ENCODE measurements around the gene LMBR1.
"Not testable (repeated sequence)": the region's sequence is repeated elsewhere in the genome, so short reads cannot be mapped to it uniquely, and the experiment has no call there.

Gene LMBR1

GRCh38 chr7:156903232-156903909 is 10.4 kb upstream of the LMBR1 start:
- no peak for FAIRE-seq

- not testable (repeated sequence) for FAIRE-seq
Observed at GRCh38 chr7:156900093-156900492, 7.1 kb upstream of the LMBR1 start.

DNA sequence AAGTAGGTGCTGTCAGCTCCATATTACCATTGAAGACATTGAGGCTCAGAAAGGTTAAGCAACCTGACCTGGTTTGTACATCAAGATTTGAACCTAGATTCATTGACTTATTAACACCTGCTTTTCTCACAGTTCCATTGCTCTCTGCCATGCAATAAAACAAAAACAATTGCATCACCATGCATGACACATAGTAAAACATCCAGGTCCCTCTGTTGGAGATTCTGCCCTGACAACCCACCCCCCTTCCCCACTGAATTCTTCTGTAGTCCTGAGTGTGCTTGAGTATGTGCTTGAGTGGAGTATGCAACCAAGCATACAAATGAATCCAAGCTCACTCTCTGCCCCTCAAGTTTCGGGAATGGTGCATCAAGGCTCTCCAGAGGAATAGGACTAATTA is 6.0 kb upstream of the LMBR1 start:
- FAIRE-seq, result no peak

DNA sequence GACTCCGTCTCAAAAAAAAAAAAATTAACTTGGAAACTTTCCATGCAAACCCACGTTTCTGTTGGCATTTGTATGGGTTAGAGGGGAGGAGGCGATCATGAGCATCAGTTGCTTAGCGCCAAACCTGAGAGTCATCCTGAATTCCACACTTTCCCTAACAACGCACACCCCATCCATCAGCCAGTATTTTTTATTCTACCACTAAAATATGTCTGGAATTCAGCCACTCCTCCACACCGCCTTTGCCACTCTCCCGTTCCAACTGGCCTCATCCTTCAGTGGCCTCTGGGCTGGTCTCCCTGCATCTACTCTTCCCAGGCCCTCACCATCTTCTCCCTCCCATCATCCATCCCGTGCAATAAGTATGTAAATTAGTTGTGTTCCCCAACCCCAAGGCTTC is 4.7 kb upstream of the LMBR1 start:
- no peak for FAIRE-seq

DNA sequence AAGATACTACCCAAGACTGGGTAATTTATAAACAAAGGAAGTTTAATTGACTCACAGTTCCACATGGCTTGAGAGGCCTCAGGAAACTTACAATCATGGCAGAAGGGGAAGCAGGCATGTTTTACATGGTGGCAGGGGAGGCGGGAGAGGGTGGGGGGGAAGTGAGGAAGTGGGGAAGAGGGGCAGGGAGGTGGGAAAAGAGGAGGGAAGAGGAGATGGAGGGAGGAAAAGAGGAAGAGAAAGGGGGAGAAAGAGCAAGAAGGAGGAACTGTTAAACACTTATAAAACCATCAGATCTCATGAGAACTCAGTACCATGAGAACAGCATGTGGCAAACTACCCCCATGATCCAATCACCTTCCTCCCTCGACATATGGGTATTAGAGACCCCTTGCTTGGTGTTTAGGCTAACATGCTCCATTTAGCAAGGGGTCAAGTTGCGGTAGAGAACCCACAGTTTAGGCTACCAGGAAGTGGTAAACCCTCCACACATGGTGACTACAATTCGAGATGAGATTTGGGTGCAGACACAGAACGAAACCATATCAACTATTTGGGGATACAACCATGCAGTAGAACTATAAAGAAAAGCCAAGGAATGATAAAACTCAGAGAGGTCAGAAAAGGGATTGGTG is 3.5 kb upstream of the LMBR1 start:
- FAIRE-seq, result no peak

DNA sequence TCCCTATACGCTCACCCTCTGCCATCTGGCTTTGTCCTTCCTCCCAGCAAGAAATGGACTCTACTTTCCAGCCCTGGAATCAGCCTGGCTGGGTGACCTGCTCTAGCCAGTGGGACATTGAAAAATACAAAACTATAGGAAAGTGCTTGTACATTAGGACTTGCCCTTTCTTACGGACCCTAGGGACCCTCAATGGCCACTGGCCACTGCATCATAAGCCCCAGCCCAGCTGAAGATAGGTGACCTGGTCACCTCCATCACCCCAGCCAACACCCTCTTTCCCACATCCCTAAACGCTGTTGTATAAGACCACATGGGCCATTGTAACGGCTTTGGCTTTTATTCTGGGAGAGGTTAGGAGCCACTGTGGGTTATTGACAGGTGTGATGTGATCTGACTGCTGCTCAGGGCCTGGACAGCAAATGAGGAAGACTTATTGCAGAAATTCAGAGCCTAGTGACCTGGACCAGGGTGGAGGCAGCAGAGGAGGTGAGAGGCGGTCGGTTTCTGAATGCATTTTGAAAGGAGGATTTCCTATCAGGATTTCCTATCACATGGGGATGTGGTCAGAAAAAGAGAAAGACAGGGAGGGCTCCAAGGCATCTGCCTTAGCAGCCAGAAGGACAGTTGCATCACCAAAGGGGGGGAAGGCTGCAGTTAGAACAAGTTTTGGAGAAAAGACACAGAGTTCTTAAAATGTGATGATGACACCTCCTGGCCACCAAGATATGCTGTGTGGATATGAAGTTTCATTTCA is 2.2 kb upstream of the LMBR1 start:
- no peak for FAIRE-seq

GRCh38 chr7:156892081-156892800 is 742 bp downstream of the LMBR1 start:
- no peak for FAIRE-seq

DNA sequence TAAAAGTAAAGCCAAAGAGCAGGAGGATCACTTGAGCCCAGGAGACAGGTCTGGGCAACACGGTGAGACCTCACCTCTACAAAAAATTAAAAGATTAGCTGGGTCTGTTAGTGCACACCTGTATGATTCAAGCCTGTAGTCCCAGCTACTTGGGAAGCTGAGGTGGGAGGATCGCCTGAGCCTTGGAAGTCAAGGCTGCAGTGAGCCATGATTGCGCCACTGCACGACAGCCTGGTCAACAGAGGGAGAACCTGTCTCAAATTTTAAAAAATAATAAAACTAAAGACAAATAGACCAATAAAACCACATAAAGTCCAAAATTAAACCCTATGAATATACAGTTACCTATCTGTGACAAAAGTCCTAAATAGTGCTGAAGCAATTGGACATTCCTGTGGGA is 3.2 kb downstream of the LMBR1 start:
- FAIRE-seq, result no peak

- FAIRE-seq, result no peak
Observed at GRCh38 chr7:156889089-156889488, 3.9 kb downstream of the LMBR1 start.

- no peak for FAIRE-seq
Observed at GRCh38 chr7:156886020-156886795, 6.8 kb downstream of the LMBR1 start.

DNA sequence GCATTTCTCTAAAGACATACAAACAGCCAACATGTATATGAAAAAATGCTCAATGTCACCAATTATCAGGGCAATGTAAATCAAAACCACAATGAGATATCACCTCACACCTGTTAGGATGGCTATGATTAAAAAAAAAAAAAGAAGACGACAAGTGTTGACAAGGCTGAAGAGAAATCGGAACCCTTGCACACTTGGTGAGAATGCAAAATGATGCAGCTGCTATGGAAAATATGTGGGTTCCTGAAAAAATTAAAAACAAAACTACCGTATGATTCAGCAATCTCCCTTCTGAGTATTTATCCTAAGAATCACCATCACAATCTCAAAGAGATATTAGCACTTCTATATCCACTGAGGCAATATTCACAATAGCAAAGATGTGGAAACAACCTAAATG is 11.3 kb downstream of the LMBR1 start:
- no peak for FAIRE-seq

DNA sequence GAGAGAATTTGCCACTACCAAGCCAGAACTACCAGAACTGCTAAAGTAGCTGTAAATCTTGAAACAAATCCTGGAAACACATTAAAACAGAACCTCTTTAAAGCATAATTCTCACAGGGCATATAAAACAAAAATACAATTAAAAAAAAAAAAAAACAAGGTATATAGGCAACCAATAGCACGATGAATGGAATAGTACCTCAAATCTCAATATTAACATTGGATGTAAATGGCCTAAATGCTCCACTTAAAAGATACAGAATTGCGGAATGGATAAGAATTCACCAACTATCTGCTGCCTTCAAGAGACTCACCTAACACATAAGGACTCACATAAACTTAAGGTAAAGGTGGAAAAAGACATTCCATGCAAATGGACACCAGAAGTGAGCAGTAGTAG is 17.2 kb downstream of the LMBR1 start:
- FAIRE-seq, result no peak

GRCh38 chr7:156868363-156868762 is 24.6 kb downstream of the LMBR1 start:
- FAIRE-seq, result not testable (repeated sequence)

GRCh38 chr7:156865493-156865892 is 27.5 kb downstream of the LMBR1 start:
- no peak for FAIRE-seq

- not testable (repeated sequence) for FAIRE-seq
Observed at GRCh38 chr7:156862022-156862421, 31.0 kb downstream of the LMBR1 start.

DNA sequence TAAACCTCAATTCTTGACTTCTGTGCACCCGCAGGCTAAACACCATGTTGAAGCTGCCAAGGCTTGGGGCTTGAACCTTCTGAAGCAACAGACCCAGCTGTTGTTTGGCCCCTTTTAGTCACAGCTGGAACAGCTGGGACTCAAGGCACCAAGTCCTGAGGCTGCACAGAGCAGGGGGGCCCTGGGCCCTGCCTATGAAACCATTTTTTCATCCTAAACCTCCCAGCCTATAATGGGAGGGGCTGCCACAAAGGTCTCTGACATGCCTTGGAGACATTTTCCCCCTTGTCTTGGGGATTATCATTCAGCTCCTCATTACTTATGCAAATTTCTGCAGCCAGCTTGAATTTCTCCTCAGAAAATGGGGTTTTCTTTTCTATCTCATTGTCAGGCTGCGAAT is 31.8 kb downstream of the LMBR1 start:
- no peak for FAIRE-seq

DNA sequence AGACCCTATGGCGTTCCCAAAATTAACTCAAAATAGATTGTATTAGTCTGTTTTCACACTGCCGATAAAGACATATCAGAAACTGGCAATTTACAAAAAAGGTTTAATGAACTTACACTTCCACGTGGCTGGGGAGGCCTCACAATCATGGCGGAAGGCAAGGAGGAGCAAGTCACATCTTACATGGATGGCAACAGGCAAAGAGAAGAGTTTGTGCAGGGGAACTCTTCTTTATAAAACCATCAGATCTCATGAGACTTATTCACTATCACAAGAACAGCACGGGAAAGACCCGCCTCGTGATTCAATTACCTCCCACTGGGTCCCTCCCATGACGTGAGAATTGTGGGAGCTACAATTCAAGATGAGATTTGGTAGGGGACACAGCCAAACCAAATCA is 32.9 kb downstream of the LMBR1 start:
- not testable (repeated sequence) for FAIRE-seq

DNA sequence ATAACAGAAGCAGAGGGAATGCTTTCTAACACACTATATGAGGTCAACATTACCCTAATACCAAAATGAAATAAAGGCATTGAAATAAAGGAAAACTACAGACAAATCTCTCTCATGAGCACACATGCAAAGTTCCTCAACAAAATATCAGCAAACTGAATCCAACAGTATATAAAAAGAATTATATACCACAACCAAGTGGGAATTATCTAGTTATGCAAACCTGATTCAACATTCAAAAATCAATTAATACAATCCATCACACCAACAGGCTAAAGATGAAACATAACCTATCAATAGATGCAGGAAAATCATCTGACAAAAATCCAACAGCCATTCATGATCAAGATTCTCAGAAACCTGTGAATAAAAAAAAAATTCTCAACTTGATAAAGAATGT is 34.5 kb downstream of the LMBR1 start:
- no peak for FAIRE-seq

DNA sequence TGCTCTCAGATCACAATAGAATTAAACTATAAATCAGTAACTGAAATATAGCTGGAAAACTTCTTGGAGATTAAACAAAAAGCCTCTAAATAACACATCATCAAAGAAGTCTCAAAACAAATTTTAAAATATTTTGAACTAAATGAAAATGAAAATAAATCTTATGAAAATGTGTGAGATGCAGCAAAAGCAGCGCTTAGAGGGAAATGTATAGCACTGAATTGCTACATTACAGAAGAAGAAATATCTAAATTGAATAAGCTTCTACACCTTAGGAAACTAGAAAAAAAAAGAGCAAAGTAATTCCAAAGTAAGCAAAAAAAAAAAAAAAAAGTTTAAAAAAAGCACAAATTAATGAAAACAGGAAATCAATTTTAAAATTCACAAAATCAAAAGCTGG is 35.2 kb downstream of the LMBR1 start:
- FAIRE-seq, result no peak

- no peak for FAIRE-seq
Observed at GRCh38 chr7:156854654-156855053, 38.3 kb downstream of the LMBR1 start.

DNA sequence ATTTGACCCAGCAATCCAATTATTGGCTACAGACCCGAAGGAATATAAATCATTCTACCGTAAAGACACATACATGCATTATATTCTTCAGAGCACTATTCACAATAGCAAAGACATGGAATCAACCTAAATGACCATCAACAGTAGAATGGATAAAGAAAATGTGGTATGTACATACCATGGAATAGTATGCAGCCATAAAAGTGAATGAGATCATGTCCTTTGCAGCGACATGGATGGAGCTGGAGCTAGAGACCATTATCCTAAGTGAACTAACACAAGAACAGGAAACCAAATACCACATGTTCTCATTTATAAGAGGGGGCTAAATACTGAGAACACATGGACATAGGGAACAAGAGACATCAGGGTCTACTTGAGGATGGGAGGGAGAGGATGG is 44.0 kb downstream of the LMBR1 start:
- FAIRE-seq, result no peak

- FAIRE-seq, result no peak
Observed at GRCh38 chr7:156845379-156846101, 47.4 kb downstream of the LMBR1 start.

All from colon (tissue), 2 donors.